Measurements from ENCODE around the gene TRPM2.

DNA sequence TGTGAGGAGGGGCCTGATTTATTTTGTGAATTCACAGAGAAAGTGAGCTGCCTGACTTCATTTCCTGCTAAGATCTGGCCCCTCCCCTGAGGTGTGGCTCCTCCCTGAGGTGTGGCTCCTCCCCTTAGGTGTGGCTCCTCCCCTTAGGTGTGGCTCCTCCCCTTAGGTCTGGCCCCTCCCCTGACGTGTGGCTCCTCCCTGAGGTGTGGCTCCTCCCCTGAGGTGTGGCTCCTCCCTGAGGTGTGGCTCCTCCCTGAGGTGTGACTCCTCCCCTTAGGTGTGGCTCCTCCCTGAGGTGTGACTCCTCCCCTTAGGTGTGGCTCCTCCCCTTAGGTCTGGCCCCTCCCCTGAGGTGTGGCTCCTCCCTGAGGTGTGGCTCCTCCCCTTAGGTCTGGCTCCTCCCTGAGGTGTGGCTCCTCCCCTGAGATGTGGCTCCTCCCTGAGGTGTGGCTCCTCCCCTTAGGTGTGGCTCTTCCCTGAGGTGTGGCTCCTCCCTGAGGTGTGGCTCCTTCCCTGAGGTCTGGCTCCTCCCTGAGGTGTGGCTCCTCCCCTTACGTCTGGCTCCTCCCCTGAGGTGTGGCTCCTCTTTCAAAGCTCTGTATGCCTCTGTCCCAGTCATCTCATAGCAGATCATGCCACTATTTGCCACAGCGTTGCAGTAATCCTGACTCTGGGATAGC lies 75.0 kb downstream of the TRPM2 start:
- TF ChIP-seq, protein P1, sequence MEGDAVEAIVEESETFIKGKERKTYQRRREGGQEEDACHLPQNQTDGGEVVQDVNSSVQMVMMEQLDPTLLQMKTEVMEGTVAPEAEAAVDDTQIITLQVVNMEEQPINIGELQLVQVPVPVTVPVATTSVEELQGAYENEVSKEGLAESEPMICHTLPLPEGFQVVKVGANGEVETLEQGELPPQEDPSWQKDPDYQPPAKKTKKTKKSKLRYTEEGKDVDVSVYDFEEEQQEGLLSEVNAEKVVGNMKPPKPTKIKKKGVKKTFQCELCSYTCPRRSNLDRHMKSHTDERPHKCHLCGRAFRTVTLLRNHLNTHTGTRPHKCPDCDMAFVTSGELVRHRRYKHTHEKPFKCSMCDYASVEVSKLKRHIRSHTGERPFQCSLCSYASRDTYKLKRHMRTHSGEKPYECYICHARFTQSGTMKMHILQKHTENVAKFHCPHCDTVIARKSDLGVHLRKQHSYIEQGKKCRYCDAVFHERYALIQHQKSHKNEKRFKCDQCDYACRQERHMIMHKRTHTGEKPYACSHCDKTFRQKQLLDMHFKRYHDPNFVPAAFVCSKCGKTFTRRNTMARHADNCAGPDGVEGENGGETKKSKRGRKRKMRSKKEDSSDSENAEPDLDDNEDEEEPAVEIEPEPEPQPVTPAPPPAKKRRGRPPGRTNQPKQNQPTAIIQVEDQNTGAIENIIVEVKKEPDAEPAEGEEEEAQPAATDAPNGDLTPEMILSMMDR (IDR thresholded peaks at IDR 0.05) = no peak
- TF ChIP-seq POLR2A (IDR thresholded peaks at IDR 0.05; ENCODE audit: low read depth) (no peak), EP300 (IDR thresholded peaks at IDR 0.05) (no peak), POLR2AphosphoS5 (IDR thresholded peaks at IDR 0.05) (no peak)
